ENCODE measurements around the gene CSRNP2.

GRCh38 chr12:51067229-51067628 is 16.2 kb downstream of the CSRNP2 start:
- TF ChIP-seq CTCF (conservative IDR thresholded peaks at IDR 0.05; ENCODE audit: low read depth, low read length): no peak
- no peak for TF ChIP-seq POLR2A (IDR thresholded peaks at IDR 0.05; ENCODE audit: low read depth, low read length)
- TF ChIP-seq RAD21 (IDR thresholded peaks at IDR 0.05; ENCODE audit: low read length): no peak
